ENCODE measurements around the gene IL12RB2.

DNA sequence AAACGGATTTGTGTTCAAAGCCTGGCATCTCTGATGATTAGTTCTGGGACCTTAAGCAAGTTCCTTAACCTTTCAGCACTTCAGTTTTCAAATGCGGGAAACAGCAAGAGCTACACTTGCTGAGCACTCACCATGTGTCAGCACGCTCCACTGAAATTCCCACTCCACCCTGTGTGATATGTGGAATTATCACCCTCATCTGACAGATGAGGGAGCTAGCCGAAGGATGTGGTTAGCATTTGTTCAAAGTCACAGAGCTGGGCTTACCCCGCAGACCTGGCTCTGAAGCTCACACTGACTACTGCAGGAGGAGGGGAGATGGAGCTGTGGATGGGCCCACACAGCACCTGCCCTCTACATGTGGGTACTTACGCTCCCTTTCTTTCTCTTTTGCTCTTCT lies 29.1 kb downstream of the IL12RB2 start:
- TF ChIP-seq, protein P1, sequence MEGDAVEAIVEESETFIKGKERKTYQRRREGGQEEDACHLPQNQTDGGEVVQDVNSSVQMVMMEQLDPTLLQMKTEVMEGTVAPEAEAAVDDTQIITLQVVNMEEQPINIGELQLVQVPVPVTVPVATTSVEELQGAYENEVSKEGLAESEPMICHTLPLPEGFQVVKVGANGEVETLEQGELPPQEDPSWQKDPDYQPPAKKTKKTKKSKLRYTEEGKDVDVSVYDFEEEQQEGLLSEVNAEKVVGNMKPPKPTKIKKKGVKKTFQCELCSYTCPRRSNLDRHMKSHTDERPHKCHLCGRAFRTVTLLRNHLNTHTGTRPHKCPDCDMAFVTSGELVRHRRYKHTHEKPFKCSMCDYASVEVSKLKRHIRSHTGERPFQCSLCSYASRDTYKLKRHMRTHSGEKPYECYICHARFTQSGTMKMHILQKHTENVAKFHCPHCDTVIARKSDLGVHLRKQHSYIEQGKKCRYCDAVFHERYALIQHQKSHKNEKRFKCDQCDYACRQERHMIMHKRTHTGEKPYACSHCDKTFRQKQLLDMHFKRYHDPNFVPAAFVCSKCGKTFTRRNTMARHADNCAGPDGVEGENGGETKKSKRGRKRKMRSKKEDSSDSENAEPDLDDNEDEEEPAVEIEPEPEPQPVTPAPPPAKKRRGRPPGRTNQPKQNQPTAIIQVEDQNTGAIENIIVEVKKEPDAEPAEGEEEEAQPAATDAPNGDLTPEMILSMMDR (conservative IDR thresholded peaks at IDR 0.05; ENCODE audit: low read depth in 2 of 2), result 0 out of 4 replicates have a peak, but pooled peaks of 1 of the 2 experiments have one; percentile 8
- TF ChIP-seq EZH2 (IDR thresholded peaks at IDR 0.05; ENCODE audit: low read depth, unreplicated experiment), result no peak
- no peak for TF ChIP-seq ZNF331 (CRISPR knock-in tag; IDR thresholded peaks at IDR 0.05; ENCODE audit: low read depth)
- TF ChIP-seq, protein P2, sequence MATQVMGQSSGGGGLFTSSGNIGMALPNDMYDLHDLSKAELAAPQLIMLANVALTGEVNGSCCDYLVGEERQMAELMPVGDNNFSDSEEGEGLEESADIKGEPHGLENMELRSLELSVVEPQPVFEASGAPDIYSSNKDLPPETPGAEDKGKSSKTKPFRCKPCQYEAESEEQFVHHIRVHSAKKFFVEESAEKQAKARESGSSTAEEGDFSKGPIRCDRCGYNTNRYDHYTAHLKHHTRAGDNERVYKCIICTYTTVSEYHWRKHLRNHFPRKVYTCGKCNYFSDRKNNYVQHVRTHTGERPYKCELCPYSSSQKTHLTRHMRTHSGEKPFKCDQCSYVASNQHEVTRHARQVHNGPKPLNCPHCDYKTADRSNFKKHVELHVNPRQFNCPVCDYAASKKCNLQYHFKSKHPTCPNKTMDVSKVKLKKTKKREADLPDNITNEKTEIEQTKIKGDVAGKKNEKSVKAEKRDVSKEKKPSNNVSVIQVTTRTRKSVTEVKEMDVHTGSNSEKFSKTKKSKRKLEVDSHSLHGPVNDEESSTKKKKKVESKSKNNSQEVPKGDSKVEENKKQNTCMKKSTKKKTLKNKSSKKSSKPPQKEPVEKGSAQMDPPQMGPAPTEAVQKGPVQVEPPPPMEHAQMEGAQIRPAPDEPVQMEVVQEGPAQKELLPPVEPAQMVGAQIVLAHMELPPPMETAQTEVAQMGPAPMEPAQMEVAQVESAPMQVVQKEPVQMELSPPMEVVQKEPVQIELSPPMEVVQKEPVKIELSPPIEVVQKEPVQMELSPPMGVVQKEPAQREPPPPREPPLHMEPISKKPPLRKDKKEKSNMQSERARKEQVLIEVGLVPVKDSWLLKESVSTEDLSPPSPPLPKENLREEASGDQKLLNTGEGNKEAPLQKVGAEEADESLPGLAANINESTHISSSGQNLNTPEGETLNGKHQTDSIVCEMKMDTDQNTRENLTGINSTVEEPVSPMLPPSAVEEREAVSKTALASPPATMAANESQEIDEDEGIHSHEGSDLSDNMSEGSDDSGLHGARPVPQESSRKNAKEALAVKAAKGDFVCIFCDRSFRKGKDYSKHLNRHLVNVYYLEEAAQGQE (IDR thresholded peaks at IDR 0.05; ENCODE audit: unreplicated experiment), result no peak
